OCI-LY7 (cell line): ENCODE measurements around the gene CELF1.
A peak's percentile ranks its signal among the peaks of the same experiment; 100 is the strongest.

Experiments
- EZH2phosphoT487 ChIP-seq: fragments of 200-600 bp; sonication (generic); IDR thresholded peaks from 2 replicates; pipeline ENCODE4 v1.6.1; 2018; ENCODE audit warnings: low read depth, borderline replicate concordance, mild to moderate bottlenecking, mixed run types, antibody characterized with exemption, low read length, moderate library complexity, mixed read lengths
- TF ChIP-seq, protein P1 (sequence below): fragments of 200-600 bp; sonication (generic); conservative IDR thresholded peaks from 2 replicates; pipeline ENCODE4 v1.5.1; 2014; ENCODE audit warnings: mild to moderate bottlenecking, antibody characterized with exemption, low read length, moderate library complexity, mixed read lengths

- TF ChIP-seq, protein P1, sequence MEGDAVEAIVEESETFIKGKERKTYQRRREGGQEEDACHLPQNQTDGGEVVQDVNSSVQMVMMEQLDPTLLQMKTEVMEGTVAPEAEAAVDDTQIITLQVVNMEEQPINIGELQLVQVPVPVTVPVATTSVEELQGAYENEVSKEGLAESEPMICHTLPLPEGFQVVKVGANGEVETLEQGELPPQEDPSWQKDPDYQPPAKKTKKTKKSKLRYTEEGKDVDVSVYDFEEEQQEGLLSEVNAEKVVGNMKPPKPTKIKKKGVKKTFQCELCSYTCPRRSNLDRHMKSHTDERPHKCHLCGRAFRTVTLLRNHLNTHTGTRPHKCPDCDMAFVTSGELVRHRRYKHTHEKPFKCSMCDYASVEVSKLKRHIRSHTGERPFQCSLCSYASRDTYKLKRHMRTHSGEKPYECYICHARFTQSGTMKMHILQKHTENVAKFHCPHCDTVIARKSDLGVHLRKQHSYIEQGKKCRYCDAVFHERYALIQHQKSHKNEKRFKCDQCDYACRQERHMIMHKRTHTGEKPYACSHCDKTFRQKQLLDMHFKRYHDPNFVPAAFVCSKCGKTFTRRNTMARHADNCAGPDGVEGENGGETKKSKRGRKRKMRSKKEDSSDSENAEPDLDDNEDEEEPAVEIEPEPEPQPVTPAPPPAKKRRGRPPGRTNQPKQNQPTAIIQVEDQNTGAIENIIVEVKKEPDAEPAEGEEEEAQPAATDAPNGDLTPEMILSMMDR: 0 out of 2 replicates have a peak, but pooled peaks have one; percentile 28
- TF ChIP-seq EZH2phosphoT487: no peak
Observed at GRCh38 chr11:47536915-47537314, 16.0 kb downstream of the CELF1 start.
